Measurements from ENCODE around the gene FHL1. TPM values are rescaled to one million over a fixed set of nuclear protein-coding genes. Genes with fewer than 3 reads are reported as not detected.

The FHL1 gene
- total RNA-seq, 1 experiment from 2014 or later = 51.8 TPM

DNA sequence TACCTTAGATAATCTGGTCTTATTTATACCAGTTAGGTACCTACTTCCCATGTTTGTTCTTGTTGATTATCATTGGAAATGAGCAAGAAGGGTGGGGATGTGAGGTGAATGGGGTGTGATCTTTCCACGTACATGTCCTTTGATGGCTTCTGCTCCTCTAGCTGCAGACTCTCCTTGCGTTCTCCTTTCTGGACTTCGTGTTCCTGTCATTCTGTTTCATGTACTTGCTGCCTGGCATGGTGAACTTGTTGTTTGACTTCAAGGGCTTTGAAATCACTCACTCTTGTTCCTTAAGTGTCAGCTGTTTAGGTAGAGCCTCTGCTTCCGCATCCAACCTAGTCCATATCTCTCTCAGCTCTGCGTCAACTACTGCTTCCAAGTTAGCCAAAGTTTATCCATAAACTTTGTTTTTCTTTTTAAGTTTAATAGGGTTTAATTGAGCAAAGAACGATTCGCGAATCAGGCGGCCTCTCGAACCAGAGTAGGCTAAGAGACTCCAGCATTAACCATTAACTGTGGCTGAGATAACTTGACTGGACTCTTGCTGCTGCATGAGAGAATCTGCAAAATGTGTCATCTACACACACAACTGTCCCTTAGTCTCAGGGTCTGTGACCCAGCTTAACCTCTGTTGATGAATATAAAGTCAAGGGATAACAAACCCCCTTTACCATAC, 42.8 kb downstream of the FHL1 start:
- H3K27me3 ChIP-seq (ENCODE audit: low read length) = no peaks in the 10 kb centered on the region
- no peak overlapping the region for H3K4me2 ChIP-seq (ENCODE audit: low read length)
- no peaks in the 10 kb centered on the region for H3F3A ChIP-seq (ENCODE audit: low read length, unreplicated experiment)
- no peak overlapping the region for H2AFZ ChIP-seq (ENCODE audit: low read length)
- H3K27ac ChIP-seq (ENCODE audit: low read length) = no peak overlapping the region
- H4K20me1 ChIP-seq (ENCODE audit: low read length) = no peaks in the 10 kb centered on the region
- ChIA-PET POLR2A (ENCODE audit: unreplicated experiment) (no interaction called here), CTCF (no interaction called here)
- TF ChIP-seq EZH2phosphoT487 (IDR thresholded peaks at IDR 0.05; ENCODE audit: borderline replicate concordance, low read length) = no peak
- TF ChIP-seq, protein P1, sequence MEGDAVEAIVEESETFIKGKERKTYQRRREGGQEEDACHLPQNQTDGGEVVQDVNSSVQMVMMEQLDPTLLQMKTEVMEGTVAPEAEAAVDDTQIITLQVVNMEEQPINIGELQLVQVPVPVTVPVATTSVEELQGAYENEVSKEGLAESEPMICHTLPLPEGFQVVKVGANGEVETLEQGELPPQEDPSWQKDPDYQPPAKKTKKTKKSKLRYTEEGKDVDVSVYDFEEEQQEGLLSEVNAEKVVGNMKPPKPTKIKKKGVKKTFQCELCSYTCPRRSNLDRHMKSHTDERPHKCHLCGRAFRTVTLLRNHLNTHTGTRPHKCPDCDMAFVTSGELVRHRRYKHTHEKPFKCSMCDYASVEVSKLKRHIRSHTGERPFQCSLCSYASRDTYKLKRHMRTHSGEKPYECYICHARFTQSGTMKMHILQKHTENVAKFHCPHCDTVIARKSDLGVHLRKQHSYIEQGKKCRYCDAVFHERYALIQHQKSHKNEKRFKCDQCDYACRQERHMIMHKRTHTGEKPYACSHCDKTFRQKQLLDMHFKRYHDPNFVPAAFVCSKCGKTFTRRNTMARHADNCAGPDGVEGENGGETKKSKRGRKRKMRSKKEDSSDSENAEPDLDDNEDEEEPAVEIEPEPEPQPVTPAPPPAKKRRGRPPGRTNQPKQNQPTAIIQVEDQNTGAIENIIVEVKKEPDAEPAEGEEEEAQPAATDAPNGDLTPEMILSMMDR (conservative IDR thresholded peaks at IDR 0.05; ENCODE audit: low read depth, low read length) = no peak
- TF ChIP-seq EZH2 (IDR thresholded peaks at IDR 0.05; ENCODE audit: low read length, unreplicated experiment) = no peak
- intact Hi-C loops (cut with micrococcal nuclease) = no loop called here
- no peak overlapping the region for H3K4me3 ChIP-seq (ENCODE audit: low read length)
- no peak for DNase-seq
- no peak overlapping the region for H3K9ac ChIP-seq (ENCODE audit: low read length)
- H3K36me3 ChIP-seq (ENCODE audit: low read depth, low read length) = no peaks in the 10 kb centered on the region
- peaks cover 10% of the 10 kb centered on the region; the same call in 1 of the 2 replicates for H3K4me1 ChIP-seq (ENCODE audit: insufficient read depth, low read length)
- no peaks in the 10 kb centered on the region for H3K9me2 ChIP-seq (replicated peaks; ENCODE audit: low read length)
- no peaks in the 10 kb centered on the region for H3K9me3 ChIP-seq (ENCODE audit: low read length)
- ATAC-seq = no peak
- H3K79me2 ChIP-seq (ENCODE audit: low read length) = no peaks in the 10 kb centered on the region
- BruUV-seq (replicated peaks) = no TSS peak

DNA sequence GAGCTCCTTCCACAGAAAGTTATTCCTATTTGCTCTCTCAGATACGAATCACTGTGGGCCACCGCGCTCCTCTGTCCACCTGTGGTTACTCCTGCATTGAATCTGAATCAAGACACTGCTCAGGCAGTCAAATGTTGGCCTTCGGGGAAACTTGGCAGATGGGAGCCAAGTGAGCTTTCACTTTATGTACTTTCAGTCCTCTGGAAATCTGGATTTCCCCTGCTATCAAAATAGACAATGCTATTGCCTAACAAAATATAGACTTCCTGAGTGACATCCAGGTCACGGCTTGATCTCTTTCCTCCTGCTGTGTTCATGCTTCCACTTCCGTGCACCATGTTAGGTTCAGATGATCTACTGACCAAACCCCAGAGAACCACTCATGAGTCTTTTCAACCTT, 43.8 kb downstream of the FHL1 start:
- intact Hi-C loops (cut with micrococcal nuclease) = no loop called here
- no peak overlapping the region for H2AFZ ChIP-seq (ENCODE audit: low read length)
- no peaks in the 10 kb centered on the region for H3K9me2 ChIP-seq (replicated peaks; ENCODE audit: low read length)
- BruUV-seq (replicated peaks) = no TSS peak
- H3K79me2 ChIP-seq (ENCODE audit: low read length) = no peaks in the 10 kb centered on the region
- DNase-seq (no peak), ATAC-seq (no peak)
- CTCF ChIA-PET = no interaction called here
- no peak overlapping the region for H3K9ac ChIP-seq (ENCODE audit: low read length)
- H3K4me1 ChIP-seq (ENCODE audit: insufficient read depth, low read length) = peaks cover 3% of the 10 kb centered on the region; the same call in 1 of the 2 replicates
- no peak overlapping the region for H3K4me3 ChIP-seq (ENCODE audit: low read length)
- H3K27ac ChIP-seq (ENCODE audit: low read length) = no peak overlapping the region
- H3K9me3 ChIP-seq (ENCODE audit: low read length) = no peaks in the 10 kb centered on the region
- POLR2A ChIA-PET (ENCODE audit: unreplicated experiment) = no interaction called here
- no peaks in the 10 kb centered on the region for H3F3A ChIP-seq (ENCODE audit: low read length, unreplicated experiment)
- TF ChIP-seq EZH2phosphoT487 (IDR thresholded peaks at IDR 0.05; ENCODE audit: borderline replicate concordance, low read length) (no peak), EZH2 (IDR thresholded peaks at IDR 0.05; ENCODE audit: low read length, unreplicated experiment) (no peak)
- TF ChIP-seq, protein P1 (conservative IDR thresholded peaks at IDR 0.05; ENCODE audit: low read depth, low read length) = no peak
- H3K27me3 ChIP-seq (ENCODE audit: low read length) = no peaks in the 10 kb centered on the region
- no peak overlapping the region for H3K4me2 ChIP-seq (ENCODE audit: low read length)
- H3K36me3 ChIP-seq (ENCODE audit: low read depth, low read length) = no peaks in the 10 kb centered on the region
- H4K20me1 ChIP-seq (ENCODE audit: low read length) = no peaks in the 10 kb centered on the region

DNA sequence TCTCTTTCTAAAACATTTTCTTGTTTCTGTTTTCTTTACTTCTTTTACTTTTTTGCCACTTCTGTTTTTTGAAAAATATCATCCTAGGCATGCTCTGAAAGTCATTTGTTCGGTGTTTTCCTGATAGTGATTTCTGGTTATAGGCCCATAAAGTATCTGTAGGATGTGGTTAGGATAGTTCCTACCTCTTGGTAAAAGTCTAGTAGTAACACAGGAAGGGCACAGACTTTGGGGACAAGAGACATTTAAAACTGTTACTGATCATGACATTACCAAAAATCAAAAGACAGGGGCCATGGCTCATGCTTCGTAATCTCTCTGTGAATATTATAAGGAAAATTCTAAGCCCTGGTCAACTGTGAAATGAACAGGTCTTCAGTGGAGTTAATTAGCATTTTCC, 44.8 kb downstream of the FHL1 start:
- H4K20me1 ChIP-seq (ENCODE audit: low read length) = no peaks in the 10 kb centered on the region
- no peaks in the 10 kb centered on the region for H3K9me2 ChIP-seq (replicated peaks; ENCODE audit: low read length)
- no peaks in the 10 kb centered on the region for H3K27me3 ChIP-seq (ENCODE audit: low read length)
- intact Hi-C loops (cut with micrococcal nuclease) = no loop called here
- H3K4me3 ChIP-seq (ENCODE audit: low read length) = no peak overlapping the region
- no peak overlapping the region for H3K27ac ChIP-seq (ENCODE audit: low read length)
- TF ChIP-seq, protein P1 (conservative IDR thresholded peaks at IDR 0.05; ENCODE audit: low read depth, low read length) = no peak
- TF ChIP-seq EZH2phosphoT487 (IDR thresholded peaks at IDR 0.05; ENCODE audit: borderline replicate concordance, low read length) (no peak), EZH2 (IDR thresholded peaks at IDR 0.05; ENCODE audit: low read length, unreplicated experiment) (no peak)
- H3K79me2 ChIP-seq (ENCODE audit: low read length) = no peaks in the 10 kb centered on the region
- peaks cover 8% of the 10 kb centered on the region; the same call in 1 of the 2 replicates for H3K4me1 ChIP-seq (ENCODE audit: insufficient read depth, low read length)
- no peak overlapping the region for H2AFZ ChIP-seq (ENCODE audit: low read length)
- no peaks in the 10 kb centered on the region for H3K36me3 ChIP-seq (ENCODE audit: low read depth, low read length)
- BruUV-seq (replicated peaks) = no TSS peak
- H3K4me2 ChIP-seq (ENCODE audit: low read length) = no peak overlapping the region
- no peak overlapping the region for H3K9ac ChIP-seq (ENCODE audit: low read length)
- DNase-seq (no peak), ATAC-seq (no peak)
- CTCF ChIA-PET = no interaction called here
- H3F3A ChIP-seq (ENCODE audit: low read length, unreplicated experiment) = no peaks in the 10 kb centered on the region
- POLR2A ChIA-PET (ENCODE audit: unreplicated experiment) = no interaction called here
- no peaks in the 10 kb centered on the region for H3K9me3 ChIP-seq (ENCODE audit: low read length)

All from PC-3 (cell line).